NB4 (cell line): ENCODE measurements around the gene KLHL3.

ENCODE experiments used
- POLR2A ChIP-seq: IDR thresholded peaks from 2 replicates; pipeline ENCODE4 v1.6.1; 2011; ENCODE audit warnings: mild to moderate bottlenecking; ENCODE audit not compliant: insufficient read length; ENCODE audit errors: extremely low read depth
- TF ChIP-seq, protein P1 (sequence below): IDR thresholded peaks from one replicate; pipeline ENCODE4 v1.5.1; 2012; ENCODE audit warnings: low read depth, low read length

DNA sequence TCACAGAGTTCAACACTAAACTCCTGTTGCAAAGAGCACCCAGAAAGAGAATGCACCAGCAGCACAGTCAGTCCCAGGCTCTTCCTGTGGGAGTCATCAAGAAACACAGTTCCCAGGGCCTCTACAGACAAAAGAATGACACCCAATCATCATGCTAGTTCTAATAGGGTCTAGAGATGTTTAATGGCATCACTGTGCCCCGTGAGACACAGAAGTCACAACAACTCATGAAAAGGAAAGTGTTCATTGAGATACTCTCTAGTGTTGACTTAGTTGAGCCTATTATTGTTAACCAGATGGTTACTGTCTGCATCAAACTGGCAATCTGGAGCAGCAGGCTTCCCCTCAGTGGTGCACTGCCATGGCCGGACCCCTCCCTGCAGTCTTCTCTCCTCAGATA, 1.6 kb downstream of the KLHL3 start:
- TF ChIP-seq, protein P1, sequence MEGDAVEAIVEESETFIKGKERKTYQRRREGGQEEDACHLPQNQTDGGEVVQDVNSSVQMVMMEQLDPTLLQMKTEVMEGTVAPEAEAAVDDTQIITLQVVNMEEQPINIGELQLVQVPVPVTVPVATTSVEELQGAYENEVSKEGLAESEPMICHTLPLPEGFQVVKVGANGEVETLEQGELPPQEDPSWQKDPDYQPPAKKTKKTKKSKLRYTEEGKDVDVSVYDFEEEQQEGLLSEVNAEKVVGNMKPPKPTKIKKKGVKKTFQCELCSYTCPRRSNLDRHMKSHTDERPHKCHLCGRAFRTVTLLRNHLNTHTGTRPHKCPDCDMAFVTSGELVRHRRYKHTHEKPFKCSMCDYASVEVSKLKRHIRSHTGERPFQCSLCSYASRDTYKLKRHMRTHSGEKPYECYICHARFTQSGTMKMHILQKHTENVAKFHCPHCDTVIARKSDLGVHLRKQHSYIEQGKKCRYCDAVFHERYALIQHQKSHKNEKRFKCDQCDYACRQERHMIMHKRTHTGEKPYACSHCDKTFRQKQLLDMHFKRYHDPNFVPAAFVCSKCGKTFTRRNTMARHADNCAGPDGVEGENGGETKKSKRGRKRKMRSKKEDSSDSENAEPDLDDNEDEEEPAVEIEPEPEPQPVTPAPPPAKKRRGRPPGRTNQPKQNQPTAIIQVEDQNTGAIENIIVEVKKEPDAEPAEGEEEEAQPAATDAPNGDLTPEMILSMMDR = no peak
- TF ChIP-seq POLR2A = no peak
